WTC11 (cell line): Measurements from ENCODE around the gene CPXM2.

Experiments
- AR ChIP-seq: fragments of 250-450 bp; sonication (Bioruptor Pico); IDR thresholded peaks from 2 replicates; pipeline ENCODE4 v1.9.0; 2021; ENCODE audit warnings: mild to moderate bottlenecking
- ETV6 ChIP-seq: sonication (generic); formaldehyde crosslinking; IDR thresholded peaks from 2 replicates; pipeline ENCODE4 v1.8.1; 2022; ENCODE audit warnings: mild to moderate bottlenecking, missing genetic modification reagents
- ZNF416 ChIP-seq: fragments of 250-450 bp; sonication (Bioruptor Pico); IDR thresholded peaks from 2 replicates; pipeline ENCODE4 v1.9.0; 2021; ENCODE audit warnings: mild to moderate bottlenecking, inconsistent platforms
- ZSCAN18 ChIP-seq: fragments of 250-450 bp; sonication (Bioruptor Pico); IDR thresholded peaks from 2 replicates; pipeline ENCODE4 v2.1.2; 2022; ENCODE audit warnings: mild to moderate bottlenecking, moderate library complexity
- TF ChIP-seq, protein P1 (sequence below): fragments of 200-600 bp; IDR thresholded peaks from 2 replicates; pipeline ENCODE4 v1.8.0; 2022; ENCODE audit warnings: antibody characterized with exemption

- TF ChIP-seq ZSCAN18 (CRISPR knock-in tag) (no peak), ZNF416 (no peak), ETV6 (CRISPR knock-in tag) (no peak), AR (CRISPR knock-in tag) (no peak)
- TF ChIP-seq, protein P1, sequence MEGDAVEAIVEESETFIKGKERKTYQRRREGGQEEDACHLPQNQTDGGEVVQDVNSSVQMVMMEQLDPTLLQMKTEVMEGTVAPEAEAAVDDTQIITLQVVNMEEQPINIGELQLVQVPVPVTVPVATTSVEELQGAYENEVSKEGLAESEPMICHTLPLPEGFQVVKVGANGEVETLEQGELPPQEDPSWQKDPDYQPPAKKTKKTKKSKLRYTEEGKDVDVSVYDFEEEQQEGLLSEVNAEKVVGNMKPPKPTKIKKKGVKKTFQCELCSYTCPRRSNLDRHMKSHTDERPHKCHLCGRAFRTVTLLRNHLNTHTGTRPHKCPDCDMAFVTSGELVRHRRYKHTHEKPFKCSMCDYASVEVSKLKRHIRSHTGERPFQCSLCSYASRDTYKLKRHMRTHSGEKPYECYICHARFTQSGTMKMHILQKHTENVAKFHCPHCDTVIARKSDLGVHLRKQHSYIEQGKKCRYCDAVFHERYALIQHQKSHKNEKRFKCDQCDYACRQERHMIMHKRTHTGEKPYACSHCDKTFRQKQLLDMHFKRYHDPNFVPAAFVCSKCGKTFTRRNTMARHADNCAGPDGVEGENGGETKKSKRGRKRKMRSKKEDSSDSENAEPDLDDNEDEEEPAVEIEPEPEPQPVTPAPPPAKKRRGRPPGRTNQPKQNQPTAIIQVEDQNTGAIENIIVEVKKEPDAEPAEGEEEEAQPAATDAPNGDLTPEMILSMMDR: no peak
Observed at GRCh38 chr10:123901621-123902020, 10.0 kb upstream of the CPXM2 start.
